CD4-positive, alpha-beta T cell treated with Interleukin-15 for 4 hours (primary cell): Measurements from ENCODE around the gene MYPOP.
"Not testable (repeated sequence)": the region's sequence is repeated elsewhere in the genome, so short reads cannot be mapped to it uniquely, and the experiment has no call there.

ENCODE experiments used
- DNase-seq: peaks from one replicate; pipeline ENCODE4 v3.0.0-alpha.2; 2020; ENCODE audit warnings: low spot score

MYPOP gene

GRCh38 chr19:45908956-45909355 lies 6.5 kb upstream of the MYPOP start:
- DNase-seq = no peak

DNA sequence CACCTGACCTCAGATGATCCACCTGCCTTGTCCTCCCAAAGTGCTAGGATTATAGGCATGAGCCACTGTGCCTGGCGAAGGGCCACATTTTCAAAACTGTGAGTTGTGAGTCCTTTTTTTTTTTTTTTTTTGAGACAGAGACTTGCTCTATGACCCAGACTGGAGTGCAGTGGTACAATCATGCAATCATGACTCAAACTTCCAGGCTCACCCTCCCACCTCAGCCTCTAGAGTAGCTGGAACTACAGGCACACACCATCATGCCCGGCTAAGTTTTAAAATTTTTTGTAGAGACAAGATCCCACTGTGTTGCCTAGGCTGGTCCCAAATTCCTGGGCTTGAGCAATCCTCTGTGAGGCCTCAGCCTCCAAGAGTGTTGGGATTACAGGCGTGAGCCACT lies 3.8 kb upstream of the MYPOP start:
- no peak for DNase-seq

DNA sequence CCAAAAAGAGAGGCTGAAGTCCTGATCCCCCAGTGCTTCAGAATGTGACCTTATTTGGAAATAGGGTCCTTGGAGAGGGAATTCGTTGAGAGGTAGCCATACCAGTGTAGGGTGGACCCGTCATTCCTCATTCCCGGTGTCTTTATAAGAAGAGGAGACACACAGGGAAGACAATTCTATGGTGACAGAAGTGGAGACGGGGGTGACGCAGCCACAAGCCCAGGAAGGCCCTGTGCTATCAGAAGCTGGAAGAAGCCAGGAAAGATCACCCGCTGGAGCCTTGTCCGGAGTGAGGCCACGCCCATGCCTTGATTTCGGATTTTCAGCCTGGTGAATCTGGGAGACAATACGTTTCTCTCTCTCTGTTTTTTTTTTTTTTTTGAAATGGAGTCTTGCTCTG lies 2.6 kb upstream of the MYPOP start:
- DNase-seq = no peak

- DNase-seq = peak; percentile 99
Observed at GRCh38 chr19:45902651-45903625, 525 bp upstream of the MYPOP start.

DNA sequence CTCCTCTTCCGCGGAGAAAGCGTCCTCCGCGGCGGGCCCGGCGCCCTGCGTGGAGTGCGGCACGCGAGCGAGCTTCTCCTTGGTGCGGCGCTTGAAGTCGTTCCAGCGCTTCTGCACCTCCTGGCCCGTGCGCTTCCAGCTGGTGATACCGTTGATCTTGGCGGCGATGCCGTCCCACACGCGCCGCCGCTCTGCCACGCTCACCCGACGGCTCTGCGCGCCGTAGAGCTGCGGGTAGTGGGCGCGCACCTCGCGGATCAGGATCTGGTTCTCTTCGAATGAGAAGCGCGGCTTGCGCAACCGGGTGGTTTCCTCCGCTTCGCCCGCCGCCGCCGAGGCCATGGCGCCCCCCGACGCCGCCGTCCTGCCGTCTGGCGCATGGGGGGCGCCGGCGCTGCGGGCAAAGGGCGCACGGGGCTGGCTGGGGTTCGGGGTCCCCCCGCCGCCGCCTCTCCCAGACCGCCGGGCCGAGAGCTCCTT lies 941 bp downstream of the MYPOP start:
- DNase-seq = no peak

DNA sequence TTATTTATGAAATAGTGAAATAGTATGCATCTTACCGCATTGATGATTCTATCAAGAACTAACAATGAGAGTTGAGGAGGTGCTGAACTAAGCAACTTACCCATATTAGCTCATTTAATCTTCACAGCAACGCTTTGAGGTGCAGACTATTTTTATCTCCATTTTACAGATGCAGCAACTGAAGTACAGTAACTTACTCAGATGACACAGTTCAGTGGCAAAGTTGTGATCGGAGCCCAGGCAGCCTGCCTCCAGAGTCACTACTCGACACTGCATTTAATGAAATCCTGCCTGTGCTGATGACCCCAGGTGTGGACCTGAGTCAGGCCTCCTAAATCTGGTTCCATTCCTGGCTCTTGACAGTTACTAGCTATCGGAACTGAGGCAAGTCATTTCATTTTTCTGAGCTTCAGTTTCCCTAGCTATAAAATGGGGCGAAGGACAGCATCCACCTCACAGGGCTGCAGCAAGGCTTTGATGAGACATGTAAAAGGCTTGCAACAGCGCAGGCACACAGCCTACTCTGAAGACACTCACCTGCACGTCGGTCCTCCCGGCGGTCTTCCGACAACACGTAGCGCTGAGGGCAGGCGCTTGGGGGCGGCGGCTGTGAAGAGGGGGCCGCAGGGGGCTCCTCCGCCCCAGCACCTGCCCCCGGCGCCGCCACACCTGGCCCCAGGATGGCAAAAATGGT lies 1.5 kb downstream of the MYPOP start:
- no peak for DNase-seq

GRCh38 chr19:45899919-45900589 lies 2.4 kb downstream of the MYPOP start:
- no peak for DNase-seq

GRCh38 chr19:45899253-45899652 lies 3.2 kb downstream of the MYPOP start:
- DNase-seq = no peak

DNA sequence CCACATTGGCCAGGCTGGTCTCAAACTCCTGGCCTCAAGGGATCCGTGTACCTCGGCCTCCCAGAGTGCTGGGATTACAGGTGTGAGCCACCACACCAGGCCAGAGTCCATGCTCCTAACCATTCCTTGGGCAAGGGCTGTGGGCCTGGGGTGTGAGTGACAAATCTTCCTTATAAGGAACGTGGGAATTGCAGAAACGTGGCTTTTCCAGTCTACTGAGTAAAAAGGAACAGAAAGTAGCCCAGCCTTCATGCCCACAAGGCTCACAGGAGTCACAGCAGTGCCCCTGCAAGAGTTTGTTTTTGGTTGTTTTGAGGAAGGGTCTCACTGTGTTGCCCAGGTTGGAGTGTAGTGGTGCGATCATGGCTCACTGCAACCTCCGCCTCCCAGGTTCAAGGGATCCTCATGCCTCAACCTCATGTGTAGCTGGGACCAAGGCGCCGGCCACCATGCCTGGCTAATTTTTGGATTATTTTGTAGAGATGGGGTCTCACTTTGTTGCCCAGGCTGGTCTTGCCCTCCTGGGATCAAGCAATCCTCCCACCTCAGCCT lies 5.1 kb downstream of the MYPOP start:
- no peak for DNase-seq

DNA sequence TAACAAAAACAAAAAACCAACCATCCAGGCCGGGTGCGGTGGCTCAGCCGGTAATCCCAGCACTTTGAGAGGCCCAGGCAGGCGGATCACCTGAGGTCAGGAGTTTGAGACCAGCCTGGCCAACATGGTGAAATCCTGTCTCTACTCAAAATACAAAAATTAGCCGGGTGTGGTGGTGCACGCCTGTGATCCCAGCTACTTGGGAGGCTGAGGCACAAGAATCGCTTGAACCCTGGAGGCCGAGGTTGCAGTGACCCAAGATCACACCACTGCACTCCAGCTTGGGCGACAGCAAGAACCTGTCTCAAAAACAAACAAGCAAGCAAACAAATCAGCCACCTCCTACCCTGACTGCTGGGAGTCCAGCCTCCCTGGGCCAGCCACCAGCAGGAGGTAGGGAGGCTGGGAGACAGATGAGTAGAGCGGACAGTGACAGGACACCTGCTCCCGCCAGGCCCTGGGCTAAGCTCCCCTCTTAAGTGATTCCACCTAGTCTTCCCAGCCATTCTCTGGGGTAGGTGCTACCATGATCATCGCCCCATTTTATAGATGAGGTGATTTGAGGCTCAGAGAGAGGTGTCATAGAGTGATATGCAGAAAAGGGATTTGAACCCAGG lies 6.3 kb downstream of the MYPOP start:
- not testable (repeated sequence) for DNase-seq

DNA sequence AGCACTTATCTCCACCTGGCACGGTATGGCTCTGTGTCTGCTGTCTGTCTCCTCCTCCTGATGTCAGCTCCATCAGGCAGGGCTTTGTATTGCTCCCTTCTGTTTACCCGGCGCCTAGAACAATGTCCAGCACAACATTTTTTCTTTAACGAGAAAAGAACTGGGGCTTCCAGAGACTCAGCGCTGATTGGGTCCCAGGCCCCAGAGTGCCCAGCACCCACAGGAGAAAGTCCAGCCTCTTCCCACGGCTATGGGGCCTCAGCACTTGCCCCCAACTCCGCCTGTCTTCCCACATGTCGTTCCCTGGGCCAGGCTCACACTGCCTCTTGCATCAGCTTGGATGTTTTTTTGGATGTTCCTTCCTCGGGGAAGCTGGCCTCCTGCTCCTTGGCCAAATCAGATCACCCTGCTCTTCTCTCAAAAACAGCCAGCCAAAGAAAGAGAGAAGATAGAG lies 6.9 kb downstream of the MYPOP start:
- no peak for DNase-seq

- no peak for DNase-seq
Observed at GRCh38 chr19:45890877-45891276, 11.5 kb downstream of the MYPOP start.

DNA sequence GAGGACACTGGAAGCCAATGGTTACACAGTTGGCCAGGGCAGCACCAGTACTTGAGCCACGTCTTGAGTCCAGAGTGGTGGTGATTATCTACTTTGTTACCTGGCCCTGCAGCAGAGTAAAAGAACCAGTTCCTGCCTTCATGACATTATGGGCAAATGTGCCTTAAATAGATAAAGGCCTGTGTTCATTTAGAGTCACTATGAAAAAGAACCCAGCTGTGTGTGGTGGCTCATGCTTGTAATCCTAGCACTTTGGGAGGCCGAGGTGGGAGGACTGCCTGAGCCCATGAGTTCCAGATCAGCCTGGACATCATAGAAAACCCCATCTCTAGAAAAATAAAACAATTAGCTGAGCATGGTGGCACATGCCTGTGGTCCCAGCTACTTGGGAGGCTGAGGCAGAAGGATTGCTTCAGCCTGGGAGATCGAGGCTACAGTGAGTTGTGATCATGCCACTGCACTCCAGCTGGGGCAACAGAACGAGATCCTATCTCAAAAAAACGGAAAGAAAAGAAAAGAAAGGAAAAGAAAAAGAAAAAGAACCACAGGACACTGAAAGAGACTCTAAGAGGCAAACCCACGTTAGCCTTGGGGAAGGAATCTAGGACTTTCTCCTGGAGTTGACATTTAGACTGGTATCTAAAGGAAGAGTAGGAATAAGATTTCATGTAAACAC lies 13.1 kb downstream of the MYPOP start:
- DNase-seq = no peak

- no peak for DNase-seq
Observed at GRCh38 chr19:45887200-45887710, 15.2 kb downstream of the MYPOP start.

DNA sequence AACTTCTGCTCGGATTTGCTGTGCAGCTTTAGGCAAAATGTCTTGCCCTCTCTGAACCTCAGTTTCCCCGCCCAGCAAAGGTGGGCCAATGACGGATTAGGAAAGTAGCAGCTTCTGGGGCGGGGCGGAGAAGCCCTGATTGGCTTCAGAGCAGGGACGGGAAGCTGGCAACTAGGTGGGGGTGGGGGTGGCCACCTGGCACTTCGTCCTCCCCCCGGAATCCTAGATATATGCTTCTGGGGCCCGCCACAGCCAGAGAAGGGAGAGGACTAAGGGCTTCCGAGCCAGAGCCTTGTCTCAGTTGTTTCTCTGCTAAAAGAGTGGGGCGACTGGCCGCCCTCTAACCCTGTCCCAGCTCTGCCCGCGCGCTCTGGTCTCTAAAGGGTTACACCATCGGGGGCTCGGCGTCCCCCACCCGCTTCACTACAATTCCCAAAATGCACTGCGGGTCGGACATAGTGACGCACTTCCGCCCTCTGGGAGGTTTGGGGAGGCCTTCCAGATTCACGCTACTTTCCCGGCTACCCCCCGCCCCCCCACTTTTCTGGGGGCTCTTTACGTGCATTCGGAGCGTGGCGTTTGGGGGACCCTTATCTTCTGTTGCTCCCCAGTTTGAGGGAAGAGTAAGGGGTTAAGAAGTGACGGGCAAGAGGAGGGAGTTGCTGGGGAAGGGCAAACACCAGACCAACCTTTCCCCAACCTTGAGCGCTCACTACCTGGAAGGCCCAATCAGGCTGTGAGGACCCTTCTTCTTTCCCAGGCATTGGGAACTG lies 15.8 kb downstream of the MYPOP start:
- peak; percentile 91 for DNase-seq

DNA sequence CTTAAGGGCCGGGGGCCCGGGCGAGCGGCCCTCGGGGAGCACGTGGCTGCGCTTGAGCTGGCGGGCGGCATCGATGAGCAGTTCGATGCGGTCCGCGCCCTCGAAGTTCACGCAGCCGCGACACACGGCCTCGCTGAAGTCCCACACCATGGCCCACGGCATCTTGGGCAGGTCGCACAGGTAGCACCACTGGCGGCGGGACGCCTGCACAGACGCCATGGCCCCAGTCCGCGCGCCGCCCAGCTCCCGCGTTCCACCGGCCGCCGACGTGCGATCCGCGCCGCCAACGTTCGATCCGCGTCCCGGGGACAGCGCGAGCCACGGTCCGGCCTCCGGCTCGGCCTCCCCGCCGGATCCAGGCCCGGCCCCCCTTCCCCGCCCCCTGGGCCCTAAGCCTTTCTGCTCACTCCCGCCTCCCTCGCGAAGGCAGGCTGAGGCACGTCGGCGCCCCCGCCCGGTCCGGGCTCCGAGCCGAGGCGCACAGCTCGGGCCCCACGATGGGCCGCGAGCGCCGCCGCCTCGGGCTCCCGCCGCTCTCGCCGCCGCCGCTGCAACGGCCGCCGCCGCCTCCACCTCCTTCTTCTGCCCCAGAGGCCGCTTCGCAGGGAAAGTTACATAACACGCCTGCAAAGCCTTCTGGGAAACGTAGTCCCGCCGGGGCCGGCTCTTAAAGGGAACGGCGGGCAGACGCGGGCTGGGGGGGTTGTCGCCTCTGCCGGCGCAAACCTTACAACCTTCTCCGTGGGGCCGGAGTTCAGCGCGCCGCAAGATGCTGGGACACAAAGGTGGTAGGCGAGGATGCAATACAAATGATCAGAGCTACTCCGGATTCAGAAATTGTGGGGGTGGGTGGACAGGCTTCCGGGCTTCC lies 16.6 kb downstream of the MYPOP start, which contains the start of gene IRF2BP1:
Gene IRF2BP1 (minus strand): TSS at position 586 of the 871 bp plus-strand sequence. CDS start 367 bp downstream, at position 219.
- peak; percentile 90 for DNase-seq

DNA sequence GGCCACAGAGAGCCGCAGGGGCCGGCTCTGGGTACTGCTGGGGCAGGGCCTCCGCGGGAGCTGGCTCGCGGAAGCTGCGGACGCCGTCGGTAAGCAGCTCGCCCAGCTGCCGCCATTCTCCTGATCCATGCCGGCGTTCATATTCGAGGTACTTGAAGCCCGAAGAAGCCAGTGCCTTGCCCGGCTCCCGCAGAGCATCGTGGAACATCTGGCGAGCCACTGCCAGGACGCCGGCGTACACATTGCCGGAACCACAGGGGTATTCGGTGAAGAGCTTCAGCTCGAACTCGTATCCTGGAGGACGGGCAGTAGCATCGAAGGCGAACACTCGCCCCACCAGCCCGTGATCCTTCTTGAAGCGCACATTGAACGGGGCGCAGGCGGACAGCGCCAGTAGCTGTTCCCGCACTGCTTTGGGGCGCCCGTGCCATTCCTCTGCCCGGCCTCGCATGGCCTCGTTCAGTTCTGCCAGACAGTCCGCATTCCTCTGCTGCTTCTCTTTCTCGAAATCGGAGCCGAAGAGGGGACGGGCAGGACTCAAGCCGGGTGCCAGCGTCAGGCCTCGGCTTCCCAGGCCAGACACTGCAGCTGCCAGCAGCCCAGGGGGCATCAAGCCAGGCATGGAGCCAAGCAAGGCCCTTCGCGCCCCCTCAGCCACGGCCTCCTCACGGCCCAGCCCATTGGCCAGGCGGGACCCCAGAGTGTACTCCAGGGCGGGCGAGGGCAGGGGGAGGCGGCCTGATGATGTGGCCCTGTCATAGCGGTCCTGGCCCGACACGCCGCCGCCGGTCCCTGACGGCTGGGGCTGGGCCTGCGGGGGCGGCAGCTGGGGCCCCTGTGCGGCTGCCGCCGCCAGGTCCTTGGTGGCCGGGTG lies 17.5 kb downstream of the MYPOP start:
- DNase-seq = no peak
